Mucosa of gallbladder (tissue), 1 donor: ENCODE measurements around the gene MYO5C. TPM values are rescaled to one million over a fixed set of nuclear protein-coding genes. Genes with fewer than 3 reads are reported as not detected.

Source experiments
- DNase-seq: peaks from one replicate; pipeline ENCODE4 v3.0.0-alpha.2; 2020; ENCODE audit warnings: low spot score
- total RNA-seq: library from RNA; stranded (reverse); gene quantifications from one replicate; pipeline ENCODE4 v1.2.1, GENCODE V29; 2021
- donor health status: DM: no; HTN: no; CAD: no.

MYO5C gene
- total RNA-seq, 1 donor from 2014 or later: 40.1 TPM

DNA sequence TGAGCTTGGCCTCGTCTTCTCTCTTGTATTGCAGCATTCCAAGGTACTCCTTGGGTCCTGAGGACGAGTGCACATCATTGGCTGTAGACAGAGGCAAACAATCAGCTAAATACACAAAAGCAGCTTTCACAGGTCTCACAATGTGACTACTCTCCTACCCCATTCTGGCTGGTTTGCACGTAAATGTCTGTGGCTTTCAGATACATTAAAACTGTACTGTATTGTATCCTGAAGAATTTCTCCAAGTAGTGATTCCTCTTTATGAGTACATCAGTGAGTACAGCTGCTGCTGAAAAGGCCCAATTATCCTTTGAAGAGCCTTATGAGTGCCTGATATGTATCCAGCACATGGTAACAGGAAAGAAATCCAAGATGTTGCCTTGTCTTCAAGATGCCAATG, 82.4 kb downstream of the MYO5C start:
- DNase-seq: no peak

DNA sequence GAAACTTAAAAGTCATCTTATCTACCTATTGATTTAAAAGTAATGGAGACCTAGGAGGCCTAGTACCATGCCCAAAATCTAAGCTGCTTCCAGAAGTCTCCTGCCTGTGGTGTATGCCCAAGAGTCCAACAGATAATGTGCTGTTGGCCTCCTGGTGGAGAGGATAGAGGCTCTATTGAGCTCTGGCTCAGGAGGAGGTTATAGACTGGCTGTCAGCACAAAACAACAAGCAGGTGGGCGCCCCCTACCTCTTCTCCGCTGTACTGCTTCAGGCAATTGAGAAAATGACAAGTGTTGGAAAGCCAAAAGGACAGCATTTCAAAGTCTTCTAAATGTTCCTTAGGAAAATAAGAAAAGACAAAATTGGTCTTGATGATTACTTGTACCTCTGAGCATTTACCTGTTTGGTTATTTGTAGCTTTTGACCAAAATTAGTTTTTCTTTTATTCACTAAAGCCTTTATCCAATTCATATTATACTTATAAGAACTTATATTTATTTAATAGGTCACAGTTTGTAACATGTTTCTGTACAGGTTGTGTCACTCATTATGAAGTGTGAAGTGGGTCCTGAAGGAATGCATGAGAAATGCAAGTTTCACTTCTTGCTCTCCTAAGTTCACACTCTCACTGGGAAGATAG, 87.2 kb downstream of the MYO5C start:
- DNase-seq: peak; percentile 66

DNA sequence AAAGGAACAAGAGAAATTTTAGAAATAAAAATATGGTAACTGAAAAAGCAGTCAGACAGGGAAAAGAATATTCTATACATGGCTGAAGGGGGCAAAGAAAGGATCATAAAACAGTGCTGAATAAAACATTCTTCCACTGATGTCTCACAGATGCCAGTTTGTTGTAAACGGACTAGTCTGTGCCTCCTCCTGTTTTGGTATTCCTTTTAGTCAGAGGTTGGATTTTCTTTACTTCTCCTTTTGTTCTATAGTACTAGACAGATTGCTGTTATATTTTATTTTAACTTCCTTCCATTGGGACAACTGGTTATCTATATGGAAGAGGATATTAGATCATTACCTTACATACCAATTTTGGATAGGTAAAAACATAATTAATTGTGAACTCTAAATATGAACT, 88.4 kb downstream of the MYO5C start:
- no peak for DNase-seq

DNA sequence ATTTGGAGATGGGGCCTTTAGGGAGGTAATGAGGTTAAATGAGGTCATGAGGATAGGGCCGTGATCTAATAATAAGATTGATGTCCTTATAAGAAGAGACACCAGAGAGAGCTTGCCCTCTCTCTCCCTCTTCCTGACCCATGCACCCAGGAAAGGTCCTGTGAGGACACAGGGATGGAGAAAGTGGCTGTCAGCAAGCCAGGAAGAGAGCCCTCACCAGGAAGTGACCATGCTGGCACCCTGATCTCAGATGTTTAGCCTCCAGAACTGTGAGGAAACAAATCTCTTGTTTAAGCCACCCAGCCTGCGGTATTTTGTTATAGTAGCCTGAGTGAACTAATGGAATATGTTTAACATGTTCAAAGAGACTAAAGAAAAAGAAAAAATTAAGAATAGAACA, 89.2 kb downstream of the MYO5C start:
- DNase-seq: no peak

DNA sequence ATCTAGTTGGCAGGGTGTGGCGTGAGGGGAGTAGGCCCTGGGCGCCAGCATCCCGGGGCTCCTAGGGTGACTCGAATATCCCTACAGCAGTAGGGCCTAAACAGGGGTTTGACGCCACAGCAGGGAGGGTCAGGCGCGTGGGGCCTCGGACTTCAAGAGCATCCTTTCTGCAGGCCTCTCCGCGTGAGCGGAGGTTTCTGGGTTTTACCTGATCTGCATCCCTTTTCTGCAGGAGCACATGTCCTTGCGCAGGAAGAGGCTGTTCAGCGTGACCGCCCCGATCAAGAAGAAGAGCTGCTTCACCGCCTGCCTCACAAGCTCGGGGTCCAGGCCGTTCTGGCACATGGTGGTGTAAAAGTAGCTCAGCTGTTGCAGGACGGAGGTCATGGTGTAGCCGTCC, 90.9 kb downstream of the MYO5C start:
- no peak for DNase-seq

DNA sequence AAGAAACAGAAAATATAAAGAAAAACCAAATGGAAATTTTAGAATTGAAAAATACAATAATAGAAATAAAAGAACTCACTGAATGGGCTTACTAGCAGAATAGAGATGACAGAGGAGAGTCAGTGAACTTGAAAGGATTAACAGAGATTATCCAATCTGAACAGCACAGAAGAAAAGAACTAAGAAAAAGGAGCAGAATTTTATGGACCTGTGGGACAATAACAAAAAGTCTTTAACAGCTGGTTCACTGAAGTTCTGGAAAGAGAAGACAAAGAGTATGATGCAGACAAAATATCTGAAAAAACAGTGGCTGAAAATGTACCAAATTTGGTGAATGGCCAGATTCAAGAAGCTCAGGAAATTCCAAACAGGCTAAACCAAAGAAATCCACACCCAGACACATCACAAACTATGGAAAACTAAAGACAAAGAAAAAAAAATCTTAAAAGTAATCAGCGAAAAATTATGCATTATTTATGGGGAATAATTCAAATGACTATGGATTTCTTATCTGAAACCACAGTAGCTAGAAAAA, 94.7 kb downstream of the MYO5C start:
- DNase-seq: no peak

DNA sequence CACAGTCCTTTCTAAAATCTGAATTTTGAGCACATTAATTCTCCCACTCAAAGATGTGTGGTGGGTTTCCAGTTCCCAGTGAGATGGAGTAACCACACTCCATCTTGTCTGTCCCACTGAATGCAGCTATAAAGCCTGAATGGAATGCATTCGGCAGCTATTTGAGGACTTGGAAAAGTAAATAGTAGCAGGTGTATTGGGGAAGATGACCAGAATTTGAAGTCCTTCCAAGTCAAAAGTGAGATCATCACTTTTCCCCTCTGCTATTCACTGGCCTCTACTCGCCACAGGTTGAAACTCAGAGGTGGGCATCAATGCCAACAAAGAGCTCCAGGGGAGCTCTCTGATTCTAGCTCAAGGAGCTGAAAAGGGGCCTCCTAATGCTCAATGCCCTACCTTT, 96.3 kb downstream of the MYO5C start:
- DNase-seq: no peak

DNA sequence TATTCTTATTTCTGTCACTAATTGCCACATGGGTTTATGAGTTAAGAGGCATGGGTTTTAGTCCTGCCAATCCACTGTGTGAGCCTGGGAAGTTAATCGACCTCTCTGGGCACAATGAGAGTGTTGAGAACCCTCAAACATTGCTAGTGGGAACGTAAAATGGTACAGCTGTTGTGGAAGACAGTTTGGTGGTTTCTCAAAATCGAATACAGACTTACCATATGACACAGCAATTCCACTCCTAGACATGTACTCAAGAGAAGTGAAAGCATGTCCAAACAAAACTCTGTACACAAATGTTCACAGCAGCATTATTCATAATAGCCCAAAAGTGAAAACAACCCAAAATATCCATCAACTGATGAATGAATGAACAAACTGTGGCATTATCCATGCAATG, 98.7 kb downstream of the MYO5C start:
- DNase-seq: no peak

DNA sequence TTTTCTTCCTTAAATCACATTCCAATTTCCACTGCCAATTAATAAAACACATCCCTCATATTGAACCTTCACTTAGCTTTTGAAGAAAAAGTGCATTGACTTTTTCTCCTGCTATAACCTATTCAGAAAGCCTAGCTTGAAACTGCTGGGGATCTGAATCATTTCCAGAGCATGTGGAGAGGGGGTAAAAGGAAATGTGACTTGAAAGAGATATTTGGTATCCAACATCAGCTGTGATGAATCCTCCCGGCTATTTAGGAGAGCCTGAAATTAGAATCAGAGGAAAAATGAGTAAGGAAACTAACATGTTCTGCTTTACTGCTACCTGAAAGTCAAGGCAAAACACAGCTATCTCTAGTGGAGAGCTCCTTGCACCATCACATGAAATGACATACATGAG, 101.8 kb downstream of the MYO5C start:
- no peak for DNase-seq

DNA sequence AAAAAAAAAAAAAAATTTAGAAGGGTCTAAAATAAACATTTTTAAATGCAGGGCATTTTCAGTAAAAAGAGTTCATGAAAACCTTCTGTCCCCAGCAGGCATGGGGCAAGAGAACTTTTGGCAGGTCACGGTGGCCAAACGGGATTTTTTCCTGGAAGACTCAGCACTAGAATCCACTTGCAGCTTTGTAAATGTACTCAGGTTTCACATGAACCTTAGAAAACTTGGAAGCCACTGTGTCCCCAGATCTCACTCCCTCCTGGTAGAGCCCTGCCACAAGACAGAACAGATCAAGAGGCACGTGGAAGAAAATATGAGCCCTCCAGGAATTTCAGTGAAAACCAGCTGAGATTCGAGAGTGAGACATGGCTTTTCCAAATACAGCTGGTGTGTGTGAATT, 102.3 kb downstream of the MYO5C start:
- no peak for DNase-seq

DNA sequence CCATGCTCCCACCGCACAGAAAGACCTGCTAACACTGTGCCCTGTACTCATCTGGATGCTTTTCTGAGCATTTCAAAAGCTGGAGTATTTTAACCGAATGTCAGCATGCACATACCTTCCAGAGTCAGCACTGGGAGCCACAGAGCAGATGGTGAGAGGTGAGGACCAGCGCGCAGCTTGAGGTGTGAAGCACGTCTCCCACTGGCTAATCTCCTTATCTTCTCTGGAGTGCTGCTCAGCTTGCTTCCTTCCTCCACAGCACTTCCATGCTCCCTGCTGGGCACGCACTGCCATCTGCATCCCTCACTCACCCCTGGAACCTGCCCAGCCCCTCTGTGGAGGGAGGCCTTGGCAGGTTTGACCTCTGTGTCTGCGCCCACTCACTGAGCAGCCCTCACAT, 104.4 kb downstream of the MYO5C start, which contains the start of gene GNB5:
TSS of gene GNB5 (minus strand) at position 186 of the 400 bp plus-strand sequence. CDS start 6,716 bp downstream, outside the sequence.
- DNase-seq: no peak

DNA sequence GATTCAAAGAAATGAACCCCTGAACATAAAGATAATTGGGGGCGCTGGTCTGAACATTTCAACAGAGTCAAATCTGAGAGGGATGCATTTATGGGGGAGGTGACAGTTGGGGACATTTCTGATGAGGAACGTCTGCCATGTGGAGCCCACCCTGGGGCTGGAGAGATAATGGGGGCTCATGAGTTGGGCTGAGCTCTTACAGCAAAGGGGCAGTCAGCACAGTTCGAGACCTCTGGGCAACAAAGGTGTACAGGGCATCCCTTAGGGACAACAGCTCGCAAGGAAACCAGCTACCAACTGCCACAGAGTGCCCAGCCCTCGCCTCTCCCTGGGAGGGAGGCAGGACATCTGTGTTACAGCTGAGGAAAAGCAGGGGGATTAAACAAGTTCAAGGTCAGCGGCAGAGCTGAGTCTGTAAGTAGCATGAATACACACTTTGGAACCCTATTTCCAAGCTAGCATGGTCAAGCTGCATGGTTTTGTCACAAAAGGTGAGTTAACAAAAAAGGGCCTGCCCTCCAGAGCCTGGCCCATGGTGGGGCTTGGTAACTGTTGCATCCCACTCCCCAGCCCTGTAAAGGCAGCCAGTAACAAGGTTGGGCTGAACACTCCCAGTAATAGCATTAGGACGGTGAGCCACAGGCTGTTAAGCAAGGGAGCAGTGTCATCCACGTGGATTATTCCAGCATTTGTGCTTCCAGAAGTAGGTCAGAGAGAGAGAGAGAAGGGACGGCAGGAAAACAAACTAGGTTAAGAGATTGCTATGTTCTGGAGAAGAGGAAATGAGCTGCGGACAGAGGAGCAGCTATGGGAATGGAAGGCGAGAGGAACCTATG, 108.7 kb downstream of the MYO5C start:
- DNase-seq: no peak

DNA sequence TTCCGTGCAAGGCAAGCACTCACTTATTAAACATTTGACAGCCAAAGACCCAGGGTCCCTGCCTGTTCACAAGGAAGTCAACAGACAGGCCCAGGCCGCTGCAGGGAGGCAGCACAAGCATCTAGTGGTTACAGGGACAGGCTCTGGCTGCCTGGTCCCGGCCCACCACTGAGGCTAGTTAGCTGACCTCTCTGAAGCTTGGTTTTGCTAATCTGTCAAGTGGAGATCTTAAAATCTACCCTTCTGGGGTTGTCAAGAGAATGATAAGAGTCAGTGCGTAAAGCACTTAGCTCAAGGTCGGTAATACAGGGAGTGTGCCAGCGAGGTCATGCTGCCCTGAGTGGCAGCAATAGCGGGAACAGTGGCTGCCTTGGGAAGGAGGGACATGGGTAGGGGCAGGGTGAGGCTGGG, 110.4 kb downstream of the MYO5C start:
- peak; percentile 58 for DNase-seq

DNA sequence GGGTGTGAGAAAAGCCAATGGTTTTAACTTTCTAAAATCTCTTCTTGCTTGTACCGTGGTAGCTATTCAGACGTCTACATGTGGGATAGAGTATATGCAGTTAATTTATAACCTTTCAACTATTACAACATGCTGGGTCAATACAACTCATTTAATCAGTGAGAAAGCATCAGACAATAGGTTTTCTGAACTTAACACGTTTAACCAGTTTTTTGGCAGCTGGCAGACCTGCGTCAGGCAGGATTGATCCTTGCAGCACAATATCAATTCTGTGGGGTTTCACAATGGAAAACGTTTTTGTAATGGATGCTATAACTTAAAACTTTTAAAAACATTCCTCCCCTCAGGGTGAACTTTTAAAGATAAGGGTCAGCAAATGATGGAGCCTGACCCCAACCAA, 110.9 kb downstream of the MYO5C start:
- DNase-seq: peak; percentile 53

DNA sequence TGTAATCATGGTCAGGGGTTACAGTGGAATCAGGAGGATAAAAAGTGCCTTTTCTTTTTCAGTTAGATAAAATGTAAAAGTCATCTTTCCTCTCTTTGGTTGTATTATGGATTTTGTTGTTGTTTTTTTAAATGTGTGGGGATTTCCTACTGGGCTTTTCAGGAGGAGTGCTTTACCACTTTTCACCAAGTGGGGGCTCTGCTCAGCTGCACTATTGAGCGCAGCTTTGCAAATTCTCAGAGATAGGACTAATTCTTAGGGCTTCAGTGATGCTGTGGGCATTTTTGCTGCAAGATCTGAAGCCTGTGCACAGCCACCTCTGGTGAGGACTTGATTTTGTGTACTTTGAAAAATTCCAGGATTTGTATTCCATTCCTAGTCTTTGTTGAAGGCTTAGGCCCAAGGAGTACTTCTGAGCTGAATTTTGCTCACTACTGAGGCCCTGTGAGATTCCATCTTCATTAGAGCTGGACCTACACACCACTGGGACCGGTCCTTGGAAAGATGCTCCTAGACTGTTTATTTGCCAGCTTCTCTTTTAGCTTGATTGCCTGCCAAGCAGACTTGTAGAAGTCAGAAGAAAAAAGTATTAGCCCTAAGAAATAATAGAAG, 111.9 kb downstream of the MYO5C start:
- peak; percentile 47 for DNase-seq

DNA sequence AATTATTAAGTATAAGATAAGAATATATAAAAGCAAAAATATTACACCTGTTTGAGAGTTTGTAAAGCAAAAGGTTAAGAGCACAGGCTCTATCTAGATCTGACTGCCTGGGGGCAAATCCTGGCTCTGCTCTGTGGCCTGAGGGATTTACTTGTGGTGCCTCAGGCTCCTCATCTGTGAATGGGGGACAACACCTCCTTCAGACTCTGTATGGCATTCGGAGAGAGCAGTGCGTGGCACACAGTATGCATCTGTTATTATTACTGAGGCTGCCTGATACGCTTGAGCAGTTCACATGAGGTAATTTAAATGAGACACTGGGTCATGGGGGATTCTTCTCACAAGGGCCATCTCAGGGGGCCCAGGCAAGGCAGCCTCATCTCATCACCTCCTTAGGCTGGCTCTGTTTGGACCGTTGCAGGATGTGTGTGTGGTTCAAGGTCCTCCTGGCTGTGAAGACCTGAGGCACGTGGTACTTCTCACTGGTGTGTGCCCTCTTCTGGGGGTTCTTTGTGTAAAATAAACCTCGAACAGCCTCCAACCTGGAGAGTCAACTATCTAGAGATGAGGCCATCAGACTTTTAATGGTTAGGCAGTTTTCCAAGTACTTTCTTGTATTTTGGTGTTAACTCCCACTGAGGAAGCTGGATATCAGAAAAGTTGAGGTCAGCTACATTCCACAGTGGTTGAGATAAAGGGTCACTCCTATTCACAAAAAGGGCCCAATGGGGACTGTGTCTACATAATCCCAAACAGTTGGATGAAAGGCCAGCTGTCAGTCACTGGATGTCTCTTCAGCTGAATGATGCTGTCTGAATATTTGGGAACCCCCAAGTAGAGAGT, 113.4 kb downstream of the MYO5C start:
- no peak for DNase-seq

DNA sequence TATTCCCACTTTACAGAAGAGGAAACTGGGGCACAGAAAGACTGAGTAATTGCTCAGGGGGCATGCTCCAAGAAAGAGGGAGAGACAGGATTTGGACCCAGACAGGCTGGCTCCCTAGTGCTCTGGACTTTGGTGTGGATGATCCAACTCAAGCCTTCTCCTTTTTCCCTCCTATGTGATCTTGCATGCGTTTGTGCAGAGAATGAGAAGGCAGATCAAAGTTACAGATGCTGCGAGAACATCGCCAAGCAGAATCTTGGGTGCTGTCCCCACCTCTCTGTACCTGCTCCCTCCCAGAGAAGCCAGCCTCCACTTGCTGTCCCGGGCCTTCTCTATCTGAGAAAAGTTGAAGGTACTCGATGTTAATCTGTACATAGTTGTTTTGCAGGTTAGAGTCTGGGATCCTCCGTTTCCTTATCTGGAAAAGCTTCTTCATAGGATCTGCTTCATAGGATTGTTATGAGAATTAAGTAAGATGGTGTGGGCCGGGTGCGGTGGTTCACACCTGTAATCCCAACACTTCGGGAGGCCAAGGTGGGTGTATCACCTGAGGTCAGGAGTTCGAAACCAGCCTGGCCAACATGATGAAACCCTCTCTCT, 114.7 kb downstream of the MYO5C start:
- no peak for DNase-seq

DNA sequence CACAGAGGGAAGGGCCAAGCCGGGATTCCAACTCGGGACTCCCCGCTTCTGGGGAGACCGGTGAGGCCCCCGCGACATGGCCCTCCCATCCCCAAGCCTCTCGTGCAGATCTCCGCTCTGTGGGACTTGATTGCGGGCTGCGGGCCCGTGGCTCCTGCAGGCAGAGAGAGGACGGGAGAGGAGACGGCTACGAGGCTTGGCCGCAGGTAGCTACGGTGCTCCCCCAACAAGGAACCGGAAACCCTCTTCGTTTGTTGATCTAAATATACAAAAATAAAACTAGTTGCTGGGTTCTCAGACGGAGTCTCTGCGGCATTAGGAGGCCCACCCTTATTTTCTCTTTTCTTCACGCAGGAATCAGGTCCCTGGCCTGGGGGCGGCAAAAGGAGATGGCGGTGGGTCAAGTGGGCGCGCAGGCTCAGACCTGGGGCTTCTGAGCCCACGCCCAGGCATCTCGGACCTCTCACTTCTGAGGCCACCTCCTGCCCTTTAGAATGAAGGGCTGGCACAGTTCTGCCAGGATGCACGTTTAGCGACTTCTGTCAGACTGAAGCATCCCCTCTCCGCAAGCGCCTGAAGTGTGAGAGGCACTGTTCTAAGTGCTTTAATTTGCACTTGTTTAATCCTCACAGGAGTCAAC, 115.3 kb downstream of the MYO5C start:
- no peak for DNase-seq

DNA sequence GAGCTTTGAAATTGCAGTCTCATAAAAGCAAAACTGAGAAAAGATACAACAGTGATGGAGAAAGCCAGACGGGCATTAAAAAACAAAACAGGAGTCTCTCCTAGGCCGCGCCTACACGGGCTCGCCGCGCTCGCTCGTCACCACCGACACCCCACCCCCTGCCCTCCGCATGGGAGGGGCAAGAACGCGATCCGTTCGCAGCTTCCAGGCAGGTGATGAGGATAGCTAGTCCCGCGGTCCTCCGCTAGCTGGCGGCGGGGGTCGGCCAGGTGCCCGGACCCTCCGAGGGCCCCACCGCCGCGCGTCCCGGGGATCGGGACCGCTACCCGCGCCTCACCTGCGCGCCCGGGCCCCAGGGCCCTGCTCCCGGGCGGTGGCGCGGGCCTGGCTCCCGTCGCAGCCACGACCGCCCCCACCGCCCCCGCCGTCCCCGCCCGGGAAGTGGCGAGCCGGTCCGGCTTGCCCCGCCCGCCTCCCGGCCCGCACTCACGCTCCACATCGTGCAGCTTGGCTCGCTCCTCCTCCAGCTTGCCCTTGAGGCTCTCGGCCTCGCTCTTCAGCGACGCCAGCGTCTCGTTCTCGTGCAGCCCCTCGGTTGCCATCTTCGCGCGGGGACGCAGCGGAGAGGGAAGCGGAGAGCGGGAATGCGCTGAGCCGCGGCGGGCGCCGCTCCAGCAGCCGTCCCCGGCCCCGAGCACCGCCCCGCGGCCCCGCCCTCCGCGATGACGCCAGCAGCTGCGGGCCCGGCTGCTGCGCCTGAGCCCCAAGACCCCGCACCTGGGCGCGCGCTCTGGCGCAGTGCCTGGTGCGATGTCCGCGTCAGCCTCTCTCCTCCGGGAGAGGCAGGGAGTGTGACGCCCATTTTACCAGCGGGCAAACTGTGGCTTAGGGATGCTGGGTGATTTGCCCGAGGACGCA, 116.1 kb downstream of the MYO5C start:
- DNase-seq: peak; percentile 89

DNA sequence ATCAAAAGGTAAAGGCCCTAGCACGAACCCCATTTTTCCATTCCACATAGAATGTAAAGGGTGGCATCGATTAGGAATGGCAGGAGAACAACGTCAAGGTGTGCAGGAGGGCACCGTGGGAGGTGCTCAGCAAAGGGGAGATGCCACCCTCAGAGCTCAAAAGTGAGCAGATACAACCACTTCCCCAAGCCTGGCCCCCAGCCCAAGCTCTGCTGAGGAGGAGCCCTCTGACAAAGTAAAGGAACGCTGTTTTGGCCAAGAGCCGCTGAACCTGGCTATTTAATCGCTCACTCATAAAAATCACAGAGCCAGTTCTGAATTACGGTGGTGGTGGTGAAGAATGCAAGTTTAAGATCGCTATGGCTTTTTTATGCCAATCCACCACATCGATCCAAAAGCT, 116.8 kb downstream of the MYO5C start:
- DNase-seq: no peak
